ENCODE data around the gene ARFRP1.
"Not testable (repeated sequence)": the region's sequence is repeated elsewhere in the genome, so short reads cannot be mapped to it uniquely, and the experiment has no call there.

Gene ARFRP1

GRCh38 chr20:63733117-63733516 is 25.3 kb upstream of the ARFRP1 start:
- H3K27me3 Mint-ChIP-seq: no peaks in the 10 kb centered on the region
- ATAC-seq (replicated peaks) (no peak), DNase-seq (no peak)
- H3K36me3 Mint-ChIP-seq (ENCODE audit: insufficient read depth): peaks cover 36% of the 10 kb centered on the region
- peaks cover 30 to 35% of the 10 kb centered on the region in 2 donors for H3K4me1 Mint-ChIP-seq (ENCODE audit: low read depth in 2 of 2)
- no peaks in the 10 kb centered on the region for H3K9me3 Mint-ChIP-seq
- no peak overlapping the region for H3K4me3 Mint-ChIP-seq
- no peak overlapping the region for H3K27ac Mint-ChIP-seq

DNA sequence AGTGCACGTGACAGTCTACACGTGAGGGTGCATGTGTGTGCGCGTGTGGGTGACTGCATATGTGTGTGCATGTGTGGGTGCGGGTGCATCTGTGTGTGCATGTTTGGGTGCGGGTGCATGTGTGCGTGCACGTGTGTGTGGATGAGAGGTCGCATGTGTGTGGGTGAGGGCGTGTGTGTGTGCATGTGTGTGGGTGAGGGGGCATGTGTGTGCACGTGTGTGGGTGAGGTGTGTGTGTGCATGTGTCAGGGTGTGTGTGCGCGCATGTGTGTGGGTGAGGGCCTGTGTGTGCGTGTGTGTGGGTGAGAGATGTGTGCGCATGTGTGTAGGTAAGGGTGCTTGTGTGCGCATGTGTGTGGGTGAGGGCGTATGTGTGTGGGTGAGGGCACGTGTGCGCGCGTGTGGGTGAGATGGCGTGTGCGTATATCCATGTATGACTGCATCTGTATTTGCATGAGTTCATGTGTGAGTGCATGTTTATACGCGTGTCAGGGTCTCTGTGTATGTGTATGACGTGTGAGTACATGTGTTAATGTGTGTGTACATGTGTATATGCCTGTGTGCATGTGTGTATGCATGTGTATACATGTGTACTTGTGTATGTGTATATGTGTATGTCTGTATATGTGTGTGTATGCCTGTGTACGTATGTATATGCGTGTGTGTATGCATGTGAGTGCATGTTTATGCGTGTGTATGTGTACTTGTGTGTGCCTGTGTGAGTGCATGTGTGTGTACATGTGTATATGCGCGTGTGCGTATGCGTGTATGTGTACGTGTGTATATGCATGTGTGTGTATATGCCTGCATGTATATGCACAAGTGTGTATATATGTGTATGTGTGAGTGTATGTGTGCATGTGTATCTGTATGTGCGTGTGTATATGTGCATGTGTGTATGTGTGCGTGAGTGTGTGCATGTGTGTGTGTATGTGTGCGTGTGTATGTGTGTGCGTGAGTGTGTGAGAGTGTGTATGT is 24.6 kb upstream of the ARFRP1 start:
- ATAC-seq (replicated peaks) (no peak), DNase-seq (no peak)
- Mint-ChIP-seq H3K4me1 (ENCODE audit: low read depth in 2 of 2) (peaks cover 34 to 35% of the 10 kb centered on the region in 2 donors), H3K27me3 (no peaks in the 10 kb centered on the region), H3K27ac (no peak overlapping the region), H3K4me3 (no peak overlapping the region), H3K36me3 (ENCODE audit: insufficient read depth) (peaks cover 35% of the 10 kb centered on the region), H3K9me3 (no peaks in the 10 kb centered on the region)

DNA sequence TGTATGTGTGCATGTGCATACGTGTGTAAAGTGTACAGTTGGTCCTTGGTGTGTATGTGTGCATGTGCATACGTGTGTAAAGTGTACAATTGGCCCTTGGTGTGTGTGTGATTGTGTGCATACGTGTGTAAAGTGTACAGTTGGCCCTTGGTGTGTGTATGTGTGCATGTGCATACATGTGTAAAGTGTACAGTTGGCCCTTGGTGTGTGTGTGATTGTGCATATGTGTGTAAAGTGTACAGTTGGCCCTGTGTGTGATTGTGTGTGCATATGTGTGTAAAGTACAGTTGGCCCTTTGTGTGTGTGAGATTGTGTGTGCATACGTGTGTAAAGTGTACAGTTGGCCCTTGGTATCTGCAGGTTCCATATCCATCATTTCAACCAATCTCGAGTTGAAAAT is 23.6 kb upstream of the ARFRP1 start:
- Mint-ChIP-seq H3K27me3 (no peaks in the 10 kb centered on the region), H3K9me3 (no peaks in the 10 kb centered on the region), H3K27ac (no peak overlapping the region), H3K4me1 (ENCODE audit: low read depth in 2 of 2) (peaks cover 40 to 41% of the 10 kb centered on the region in 2 donors), H3K36me3 (ENCODE audit: insufficient read depth) (peaks cover 25% of the 10 kb centered on the region), H3K4me3 (no peak overlapping the region)
- DNase-seq: no peak
- ATAC-seq (replicated peaks): no peak

- Mint-ChIP-seq H3K36me3 (ENCODE audit: insufficient read depth) (peaks cover 15% of the 10 kb centered on the region), H3K4me1 (ENCODE audit: low read depth in 2 of 2) (peaks cover 29 to 30% of the 10 kb centered on the region in 2 donors)
- H3K27ac Mint-ChIP-seq; ATAC-seq (replicated peaks); H3K9me3 Mint-ChIP-seq; H3K4me3 Mint-ChIP-seq; DNase-seq; H3K27me3 Mint-ChIP-seq: not testable (repeated sequence)
Observed at GRCh38 chr20:63730189-63730733, 22.5 kb upstream of the ARFRP1 start.

DNA sequence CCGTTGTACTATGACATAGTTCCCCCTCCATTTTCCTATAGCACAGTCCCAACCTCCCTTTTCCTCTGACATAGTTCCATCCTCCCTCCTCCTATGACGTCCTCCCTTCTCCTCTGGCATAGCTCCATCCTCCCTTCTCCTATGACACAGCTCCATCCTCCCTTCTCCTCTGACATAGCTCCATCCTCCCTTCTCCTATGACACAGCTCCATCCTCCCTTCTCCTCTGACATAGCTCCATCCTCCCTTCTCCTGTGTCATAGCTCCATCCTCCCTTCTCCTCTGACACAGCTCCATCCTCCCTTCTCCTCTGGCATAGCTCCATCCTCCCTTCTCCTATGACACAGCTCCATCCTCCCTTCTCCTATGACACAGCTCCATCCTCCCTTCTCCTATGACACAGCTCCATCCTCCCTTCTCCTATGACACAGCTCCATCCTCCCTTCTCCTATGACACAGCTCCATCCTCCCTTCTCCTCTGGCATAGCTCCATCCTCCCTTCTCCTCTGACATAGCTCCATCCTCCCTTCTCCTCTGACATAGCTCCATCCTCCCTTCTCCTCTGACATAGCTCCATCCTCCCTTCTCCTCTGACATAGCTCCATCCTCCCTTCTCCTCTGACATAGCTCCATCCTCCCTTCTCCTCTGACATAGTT is 15.3 kb upstream of the ARFRP1 start:
- not testable (repeated sequence) for H3K27me3 Mint-ChIP-seq

DNA sequence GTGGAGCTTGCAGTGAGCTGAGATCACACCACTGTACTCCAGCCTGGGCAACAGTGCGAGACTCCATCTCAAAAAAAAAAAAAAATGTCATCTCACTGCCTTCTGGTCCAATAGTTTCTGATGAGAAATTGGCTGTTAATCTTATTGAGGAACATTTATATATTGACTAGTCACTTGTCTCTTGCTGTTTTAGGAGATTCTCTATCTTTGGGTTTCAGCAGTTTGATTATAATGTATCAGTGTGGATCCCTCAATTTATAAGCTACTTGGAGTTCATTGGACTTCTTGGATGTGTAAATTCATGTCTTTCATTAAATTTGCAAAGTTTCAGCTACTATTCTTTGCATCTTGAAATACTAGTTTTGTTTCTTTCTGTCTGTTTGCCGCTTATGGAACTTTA is 11.2 kb upstream of the ARFRP1 start:
- peaks cover 60% of the 10 kb centered on the region for H3K36me3 Mint-ChIP-seq (ENCODE audit: insufficient read depth)
- ATAC-seq (replicated peaks): no peak
- no peaks in the 10 kb centered on the region for H3K27me3 Mint-ChIP-seq
- H3K9me3 Mint-ChIP-seq: no peaks in the 10 kb centered on the region
- no peak for DNase-seq
- H3K4me1 Mint-ChIP-seq (ENCODE audit: low read depth in 2 of 2): peaks cover 29 to 48% of the 10 kb centered on the region in 2 donors
- no peak overlapping the region for H3K4me3 Mint-ChIP-seq
- no peak overlapping the region for H3K27ac Mint-ChIP-seq

More for the DNA sequence above, 15.3 kb upstream of the ARFRP1 start:
- H3K9me3 Mint-ChIP-seq; DNase-seq; ATAC-seq (replicated peaks); H3K4me3 Mint-ChIP-seq: not testable (repeated sequence)
- Mint-ChIP-seq H3K36me3 (ENCODE audit: insufficient read depth) (peaks cover 34% of the 10 kb centered on the region), H3K4me1 (ENCODE audit: low read depth in 2 of 2) (peaks cover 21 to 30% of the 10 kb centered on the region in 2 donors), H3K27ac (peak overlapping the region in 1 of 2 donors; percentile 86)

- H3K27ac Mint-ChIP-seq: no peak overlapping the region
- peaks cover 71% of the 10 kb centered on the region for H3K36me3 Mint-ChIP-seq (ENCODE audit: insufficient read depth)
- ATAC-seq (replicated peaks): no peak
- no peak overlapping the region for H3K4me3 Mint-ChIP-seq
- no peaks in the 10 kb centered on the region for H3K27me3 Mint-ChIP-seq
- H3K4me1 Mint-ChIP-seq (ENCODE audit: low read depth in 2 of 2): peaks cover 34 to 49% of the 10 kb centered on the region in 2 donors
- DNase-seq: no peak
- H3K9me3 Mint-ChIP-seq: no peaks in the 10 kb centered on the region
Observed at GRCh38 chr20:63714858-63715257, 7.1 kb upstream of the ARFRP1 start.

- ATAC-seq (replicated peaks) (no peak), DNase-seq (no peak)
- Mint-ChIP-seq H3K4me1 (ENCODE audit: low read depth in 2 of 2) (peaks cover 39 to 47% of the 10 kb centered on the region in 2 donors), H3K4me3 (peak overlapping the region in 1 of 2 donors; percentile 16), H3K36me3 (ENCODE audit: insufficient read depth) (peaks cover 64% of the 10 kb centered on the region), H3K9me3 (no peaks in the 10 kb centered on the region), H3K27ac (peak overlapping the region in 1 of 2 donors; percentile 78), H3K27me3 (no peaks in the 10 kb centered on the region)
Observed at GRCh38 chr20:63712191-63712590, 4.4 kb upstream of the ARFRP1 start.

GRCh38 chr20:63711085-63711645 is 3.4 kb upstream of the ARFRP1 start:
- Mint-ChIP-seq H3K4me1 (ENCODE audit: low read depth in 2 of 2) (peaks cover 42 to 48% of the 10 kb centered on the region in 2 donors), H3K27ac (peak overlapping the region; percentile 49 to 69), H3K36me3 (ENCODE audit: insufficient read depth) (peaks cover 60% of the 10 kb centered on the region), H3K27me3 (no peaks in the 10 kb centered on the region), H3K4me3 (peak overlapping the region in 1 of 2 donors; percentile 52), H3K9me3 (no peaks in the 10 kb centered on the region)
- ATAC-seq (replicated peaks) (no peak), DNase-seq (no peak)

DNA sequence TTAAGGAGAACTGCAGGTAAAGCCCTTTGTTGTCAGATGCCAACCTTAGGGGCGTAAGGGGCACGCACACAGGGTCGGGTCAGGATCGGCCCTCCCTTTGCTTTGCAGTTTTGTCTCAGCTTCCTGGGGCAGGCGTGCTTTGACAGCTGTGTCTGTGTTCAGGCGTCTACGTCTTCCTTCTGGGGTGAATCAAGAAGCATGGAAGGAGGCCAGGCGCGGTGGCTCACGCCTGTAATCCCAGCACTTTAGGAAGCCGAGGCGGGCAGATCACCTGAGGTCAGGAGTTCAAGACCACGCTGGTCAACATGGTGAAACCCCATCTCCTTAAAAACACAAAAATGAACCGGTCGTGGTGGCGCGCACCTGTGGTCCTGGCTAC is 1.4 kb upstream of the ARFRP1 start:
- DNase-seq (no peak), ATAC-seq (replicated peaks) (no peak)
- Mint-ChIP-seq H3K4me1 (ENCODE audit: low read depth in 2 of 2) (peaks cover 37 to 38% of the 10 kb centered on the region in 2 donors), H3K27ac (peak overlapping the region; percentile 52 to 94), H3K9me3 (no peaks in the 10 kb centered on the region), H3K36me3 (ENCODE audit: insufficient read depth) (peaks cover 63% of the 10 kb centered on the region), H3K27me3 (no peaks in the 10 kb centered on the region), H3K4me3 (peak overlapping the region; percentile 85 to 87)

GRCh38 chr20:63708301-63709148 is 749 bp upstream of the ARFRP1 start:
- ATAC-seq (replicated peaks): peak; percentile 23
- peak overlapping the region; percentile 52 to 94 for H3K27ac Mint-ChIP-seq
- peaks cover 37 to 38% of the 10 kb centered on the region in 2 donors for H3K4me1 Mint-ChIP-seq (ENCODE audit: low read depth in 2 of 2)

GRCh38 chr20:63706852-63707557 is 771 bp downstream of the ARFRP1 start:
- H3K27ac Mint-ChIP-seq: peak overlapping the region; percentile 82 to 94
- ATAC-seq (replicated peaks) (peak; percentile 58), DNase-seq (peak; percentile 45 to 56 (median 50))
- H3K9me3 Mint-ChIP-seq: no peaks in the 10 kb centered on the region
- peaks cover 29 to 35% of the 10 kb centered on the region in 2 donors for H3K4me1 Mint-ChIP-seq (ENCODE audit: low read depth in 2 of 2)
- H3K4me3 Mint-ChIP-seq: peak overlapping the region; percentile 85 to 87
- no peaks in the 10 kb centered on the region for H3K27me3 Mint-ChIP-seq
- peaks cover 59% of the 10 kb centered on the region for H3K36me3 Mint-ChIP-seq (ENCODE audit: insufficient read depth)

More at GRCh38 chr20:63708301-63709148, 749 bp upstream of the ARFRP1 start:
- Mint-ChIP-seq H3K27me3 (no peaks in the 10 kb centered on the region), H3K9me3 (no peaks in the 10 kb centered on the region), H3K36me3 (ENCODE audit: insufficient read depth) (peaks cover 65% of the 10 kb centered on the region), H3K4me3 (peak overlapping the region; percentile 85 to 87)
- no peak for DNase-seq
